Esophagus mucosa (tissue), 1 donor: ENCODE results near the gene SLC35G2. TPM values are rescaled to one million over a fixed set of nuclear protein-coding genes. Genes with fewer than 3 reads are reported as not detected.
"Not testable (repeated sequence)": the region's sequence is repeated elsewhere in the genome, so short reads cannot be mapped to it uniquely, and the experiment has no call there.

Experiments
- ATAC-seq: fragments of 200-7000 bp; cut with Tn5 transposase; one replicate; pipeline ENCODE4 v1.9.1; 2020
- total RNA-seq: library from RNA; stranded (reverse); gene quantifications from one replicate; pipeline ENCODE4 v1.2.4, GENCODE V29; 2023
- donor health status: DM: yes; HTN: yes; CAD: no.

Gene SLC35G2
- total RNA-seq: 1.0 TPM

GRCh38 chr3:136818769-136819391 is at the start of gene SLC35G2:
SLC35G2 (plus strand) TSS chr3:136819126; CDS start chr3:136854461, 35,335 bp downstream.
- ATAC-seq: peak; percentile 64

- no peak for ATAC-seq
Measured at GRCh38 chr3:136772709-136773108, 46.2 kb upstream of the SLC35G2 start.

- no peak for ATAC-seq
Measured at GRCh38 chr3:136778865-136779264, 40.1 kb upstream of the SLC35G2 start.

- no peak for ATAC-seq
Measured at GRCh38 chr3:136780741-136781140, 38.2 kb upstream of the SLC35G2 start.

DNA sequence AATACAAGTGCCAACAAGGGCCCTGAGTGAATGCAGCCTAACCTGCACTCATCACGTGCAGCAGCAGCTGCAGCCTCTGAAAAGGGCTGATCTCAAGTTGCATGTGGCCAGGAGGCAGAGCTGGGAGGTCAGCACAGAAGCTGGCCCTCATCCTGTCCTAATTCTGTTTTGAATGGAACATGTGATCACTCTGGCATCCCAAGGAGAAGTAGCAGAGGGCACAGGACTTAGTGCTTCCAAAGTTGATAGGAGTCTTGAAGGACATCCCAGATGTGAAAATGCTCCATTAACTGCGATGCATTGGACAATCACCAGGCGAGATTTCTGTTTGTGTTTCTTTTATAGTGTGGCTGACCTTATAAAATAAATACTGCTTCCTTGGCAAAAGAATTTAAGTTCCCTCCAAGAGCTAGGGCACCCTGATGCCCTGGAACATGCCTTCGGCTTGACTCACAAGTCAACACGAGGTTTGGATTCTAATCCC is 35.2 kb upstream of the SLC35G2 start:
- no peak for ATAC-seq

- no peak for ATAC-seq
Measured at GRCh38 chr3:136787349-136787748, 31.6 kb upstream of the SLC35G2 start.

GRCh38 chr3:136788154-136788553 is 30.8 kb upstream of the SLC35G2 start:
- ATAC-seq: no peak

GRCh38 chr3:136789976-136790375 is 28.9 kb upstream of the SLC35G2 start:
- no peak for ATAC-seq

DNA sequence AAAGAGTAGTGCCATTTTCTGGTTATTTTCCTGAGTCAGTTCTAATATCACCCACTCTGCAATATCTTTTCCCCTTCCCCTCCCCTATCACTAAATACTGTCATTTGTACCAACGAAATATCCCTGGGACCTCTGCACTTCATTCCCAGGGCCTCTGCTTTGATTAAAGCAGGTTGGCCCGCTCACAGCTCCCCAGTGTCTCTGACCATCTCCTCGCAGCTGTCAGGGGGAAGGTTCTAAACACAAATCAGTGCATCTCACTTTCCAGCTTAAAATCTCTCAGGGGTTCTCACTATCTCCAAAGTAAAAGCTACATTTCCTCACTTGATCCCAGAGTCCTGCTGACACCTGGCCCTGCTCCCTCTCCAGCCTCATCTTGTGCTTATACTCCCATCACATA is 28.1 kb upstream of the SLC35G2 start:
- no peak for ATAC-seq

GRCh38 chr3:136792556-136793330 is 26.2 kb upstream of the SLC35G2 start:
- ATAC-seq: no peak

DNA sequence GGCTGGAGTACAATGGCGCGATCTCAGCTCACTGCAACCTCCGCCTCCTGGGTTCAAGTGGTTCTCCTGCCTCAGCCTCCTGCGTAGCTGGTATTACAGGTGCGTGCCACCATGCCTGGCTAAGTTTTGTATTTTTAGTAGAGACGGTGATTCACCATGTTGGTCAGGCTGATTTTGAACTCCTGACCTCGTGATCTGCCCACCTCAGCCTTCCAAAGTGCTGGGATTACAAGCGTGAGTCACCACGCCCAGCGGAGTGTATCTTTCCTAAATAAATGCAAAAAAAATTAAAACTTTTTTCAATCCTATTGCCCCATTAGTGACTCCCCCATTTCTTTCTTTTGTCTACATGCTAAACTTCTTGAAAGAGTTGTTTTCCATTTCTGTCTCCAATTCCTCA is 17.8 kb upstream of the SLC35G2 start:
- ATAC-seq: not testable (repeated sequence)

- peak; percentile 39 for ATAC-seq
Measured at GRCh38 chr3:136802481-136802996, 16.4 kb upstream of the SLC35G2 start.

DNA sequence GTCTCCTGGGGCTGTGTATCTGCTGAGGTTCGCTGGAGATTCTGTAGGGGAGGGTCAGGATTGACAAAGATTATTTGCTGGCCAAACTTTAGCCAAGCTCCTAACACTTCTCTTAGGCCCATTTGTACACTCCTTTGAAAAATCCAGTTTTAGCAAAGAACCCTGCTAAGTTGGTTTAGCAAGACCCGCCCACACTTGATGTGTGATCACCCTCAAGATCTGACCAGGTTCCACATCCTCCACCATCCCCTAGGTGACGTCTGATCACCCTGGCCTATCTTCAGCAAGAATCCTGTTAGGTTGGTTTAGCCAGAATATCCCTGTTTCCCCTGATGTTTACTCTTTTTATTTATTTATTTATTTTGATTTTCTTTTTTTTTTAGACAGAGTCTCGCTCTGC is 14.8 kb upstream of the SLC35G2 start:
- ATAC-seq: no peak

- ATAC-seq: no peak
Measured at GRCh38 chr3:136804813-136805212, 14.1 kb upstream of the SLC35G2 start.

DNA sequence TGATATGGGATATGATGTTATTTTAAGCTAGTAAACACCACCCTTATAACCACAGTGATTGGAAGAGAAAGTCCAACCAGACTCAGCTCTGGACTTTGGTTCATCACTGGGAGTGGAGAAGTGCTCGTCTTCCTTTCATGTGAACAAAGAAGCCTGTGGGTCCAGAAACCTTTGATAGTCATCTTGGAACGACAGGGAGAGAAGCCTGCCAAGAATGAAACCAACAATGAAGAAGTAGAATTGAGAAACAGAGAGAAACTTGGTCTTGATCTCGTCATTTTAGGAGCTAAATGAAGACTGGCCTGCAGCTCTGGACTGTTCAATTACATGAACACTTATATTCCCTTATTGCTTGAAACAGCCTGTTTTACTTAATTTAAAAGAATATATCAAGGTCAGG is 13.1 kb upstream of the SLC35G2 start:
- no peak for ATAC-seq

- no peak for ATAC-seq
Measured at GRCh38 chr3:136811701-136812100, 7.2 kb upstream of the SLC35G2 start.

DNA sequence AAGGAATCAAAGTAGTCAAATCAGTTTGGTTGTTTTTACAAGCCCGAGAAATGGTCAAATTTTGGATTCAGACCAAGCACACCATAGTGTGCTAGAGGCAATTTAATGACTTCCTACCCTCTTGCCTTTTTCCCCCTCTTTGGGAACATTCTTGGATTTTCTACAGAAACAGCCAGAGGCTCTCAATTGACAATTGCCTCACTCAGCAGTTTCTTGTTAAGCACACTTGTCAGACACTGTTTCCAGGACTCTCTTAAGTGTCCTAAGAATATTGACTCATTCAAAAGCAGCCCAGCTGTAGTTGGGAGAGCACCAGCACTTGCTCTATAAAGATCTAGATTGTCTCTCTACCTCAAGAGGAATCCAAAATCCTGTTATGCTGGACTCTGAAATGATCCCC is 1.5 kb upstream of the SLC35G2 start:
- peak; percentile 27 for ATAC-seq

- peak; percentile 67 for ATAC-seq
Measured at GRCh38 chr3:136818191-136818768, 646 bp upstream of the SLC35G2 start.

DNA sequence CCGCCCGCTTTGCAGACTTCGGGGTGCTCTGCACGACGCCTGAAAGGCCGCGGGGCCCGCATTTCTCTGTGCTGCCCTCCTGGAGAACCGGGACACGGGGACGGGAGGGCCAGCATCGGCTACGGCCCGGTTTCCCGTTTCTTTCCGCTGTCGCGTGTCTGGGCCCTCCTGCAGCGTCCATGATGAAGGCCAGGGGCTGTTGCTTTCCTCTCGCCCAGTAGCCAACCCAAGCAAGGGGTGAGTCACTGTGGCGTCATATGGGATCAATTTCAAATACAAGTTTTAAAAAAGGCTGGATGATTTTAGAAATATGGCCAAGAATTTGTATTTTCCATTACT is 435 bp downstream of the SLC35G2 start:
- peak; percentile 64 for ATAC-seq

DNA sequence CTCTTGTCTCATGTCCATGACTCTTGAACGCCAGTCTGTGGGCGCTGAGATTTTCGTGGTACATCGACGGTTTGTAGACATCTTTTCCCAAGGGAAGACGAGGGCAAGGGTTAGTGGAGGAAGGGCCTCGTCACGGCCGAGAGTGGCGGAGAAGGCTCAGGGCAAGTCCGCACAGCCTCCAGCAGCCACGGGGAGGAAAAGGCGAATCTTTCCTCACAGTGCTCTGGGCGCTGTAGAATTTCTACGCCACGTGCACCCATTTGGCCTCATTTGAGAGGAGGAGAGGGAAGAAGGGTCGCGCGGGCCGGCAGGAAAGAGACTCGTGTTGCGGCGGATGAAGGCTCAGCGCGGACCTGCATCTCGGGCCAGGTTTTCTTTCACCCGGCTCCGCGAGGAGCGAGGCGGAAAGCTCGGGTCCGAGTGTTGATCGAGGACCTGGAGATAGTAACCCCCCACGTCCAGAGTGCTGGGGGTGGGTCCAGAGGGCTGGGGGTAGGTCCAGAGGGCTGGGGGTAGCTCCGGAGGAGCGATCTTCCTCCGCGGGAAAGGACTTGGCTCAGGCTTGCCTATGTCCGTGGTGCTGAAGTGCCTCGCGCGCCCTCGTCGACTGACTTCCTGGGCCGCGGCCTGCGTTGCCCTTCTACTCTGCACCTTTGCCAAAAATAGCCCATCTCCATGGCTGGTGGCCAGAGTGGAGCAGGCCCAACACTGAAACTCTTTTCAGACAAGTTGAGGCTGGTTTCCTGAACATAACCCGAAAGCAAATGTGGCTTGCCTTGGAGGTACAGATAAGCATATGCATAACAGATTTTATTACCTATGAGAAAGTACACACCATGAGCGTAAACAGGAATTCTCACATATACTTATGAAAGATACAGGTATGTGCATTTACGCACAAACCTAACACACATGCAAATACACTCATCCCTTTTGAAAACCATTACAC is 1.1 kb downstream of the SLC35G2 start:
- ATAC-seq: peak; percentile 69

DNA sequence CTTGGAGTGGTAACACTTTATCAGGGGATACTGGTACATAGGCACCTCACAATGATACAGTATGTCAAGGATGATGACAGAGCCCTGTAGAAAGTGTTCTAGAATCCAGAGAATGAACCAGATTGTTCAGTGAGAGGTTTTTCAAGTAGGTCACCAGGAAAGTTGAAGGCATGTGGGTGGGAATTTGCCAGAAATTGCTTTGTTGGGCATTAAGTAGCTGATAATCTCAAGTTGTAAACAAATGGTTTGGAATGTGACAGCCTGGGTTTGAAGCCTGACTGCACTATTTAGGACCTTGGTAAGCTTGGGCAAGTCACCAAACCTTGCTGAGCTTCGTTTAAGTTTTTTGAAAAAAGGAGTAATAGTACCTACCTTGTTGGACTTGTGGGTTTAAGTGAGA is 12.5 kb downstream of the SLC35G2 start:
- ATAC-seq: no peak

DNA sequence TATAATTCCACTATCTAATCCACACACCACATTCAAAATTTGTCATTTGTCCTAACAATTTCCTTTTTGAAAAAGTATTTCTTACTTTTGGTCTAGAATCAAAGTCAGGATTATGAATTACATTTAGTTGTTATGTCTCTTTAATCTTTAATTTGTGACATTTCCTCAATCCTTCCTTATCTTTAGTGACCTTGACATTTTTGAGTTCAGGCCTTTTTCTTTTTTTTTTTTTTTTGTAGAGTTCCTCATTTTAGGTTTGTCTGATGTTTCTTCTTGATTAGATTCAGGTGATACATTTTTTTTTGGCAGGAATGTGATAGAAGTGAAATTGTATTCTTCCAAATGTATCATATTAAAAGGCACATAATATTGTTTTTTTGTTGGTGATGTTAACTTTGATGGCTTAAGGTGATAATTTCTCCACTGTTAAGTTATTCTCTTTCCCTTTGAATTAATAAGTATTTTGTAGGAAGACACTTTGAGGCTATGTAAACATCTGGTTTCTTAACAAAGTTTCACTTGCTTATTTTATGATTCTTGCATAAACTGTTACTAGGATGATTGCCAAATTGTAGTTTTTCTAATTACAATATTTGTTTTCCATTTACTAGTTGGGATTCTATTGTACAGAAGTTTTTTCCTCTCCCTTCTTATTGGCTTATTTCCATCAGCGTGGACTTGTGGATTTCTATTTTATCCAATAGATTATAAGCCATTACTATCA is 16.3 kb downstream of the SLC35G2 start:
- ATAC-seq: no peak
